HAP-1 (cell line): ENCODE data around the gene TXN.

Experiments used
- DNase-seq, 2 experiments: peaks; one replicate each; pipeline ENCODE4 v3.0.0-alpha.2; 2016 to 2020; ENCODE audit warnings: low spot score in 2 of 2
- H3K27me3 ChIP-seq: fragments of 250-450 bp; sonication (Bioruptor Pico); 2 replicates; pipeline ENCODE4 v1.5.1; 2020; ENCODE audit warnings: low read depth, mild to moderate bottlenecking, moderate library complexity
- H3K36me3 ChIP-seq: fragments of 250-450 bp; sonication (Bioruptor Pico); replicated peaks from 2 replicates; pipeline ENCODE4 v1.5.1; 2020; ENCODE audit warnings: mild to moderate bottlenecking
- H3K4me1 ChIP-seq: fragments of 250-450 bp; sonication (Bioruptor Pico); 2 replicates; pipeline ENCODE4 v1.5.1; 2020; ENCODE audit warnings: mild to moderate bottlenecking
- H3K4me3 ChIP-seq: fragments of 250-450 bp; sonication (Bioruptor Pico); 2 replicates; pipeline ENCODE4 v1.5.1; 2020; ENCODE audit warnings: mild to moderate bottlenecking, moderate library complexity
- H3K9me3 ChIP-seq: fragments of 250-450 bp; sonication (Bioruptor Pico); 2 replicates; pipeline ENCODE4 v1.5.1; 2020; ENCODE audit warnings: mild to moderate bottlenecking, moderate library complexity
- in situ Hi-C: fragments of 300-500 bp; cut with MboI; formaldehyde crosslinking; loops from 3 replicates; pipeline ENCODE4 v1.14.3; 2020; ENCODE audit warnings: low sequenced_read_pairs, inconsistent platforms, mixed read lengths

Gene TXN

DNA sequence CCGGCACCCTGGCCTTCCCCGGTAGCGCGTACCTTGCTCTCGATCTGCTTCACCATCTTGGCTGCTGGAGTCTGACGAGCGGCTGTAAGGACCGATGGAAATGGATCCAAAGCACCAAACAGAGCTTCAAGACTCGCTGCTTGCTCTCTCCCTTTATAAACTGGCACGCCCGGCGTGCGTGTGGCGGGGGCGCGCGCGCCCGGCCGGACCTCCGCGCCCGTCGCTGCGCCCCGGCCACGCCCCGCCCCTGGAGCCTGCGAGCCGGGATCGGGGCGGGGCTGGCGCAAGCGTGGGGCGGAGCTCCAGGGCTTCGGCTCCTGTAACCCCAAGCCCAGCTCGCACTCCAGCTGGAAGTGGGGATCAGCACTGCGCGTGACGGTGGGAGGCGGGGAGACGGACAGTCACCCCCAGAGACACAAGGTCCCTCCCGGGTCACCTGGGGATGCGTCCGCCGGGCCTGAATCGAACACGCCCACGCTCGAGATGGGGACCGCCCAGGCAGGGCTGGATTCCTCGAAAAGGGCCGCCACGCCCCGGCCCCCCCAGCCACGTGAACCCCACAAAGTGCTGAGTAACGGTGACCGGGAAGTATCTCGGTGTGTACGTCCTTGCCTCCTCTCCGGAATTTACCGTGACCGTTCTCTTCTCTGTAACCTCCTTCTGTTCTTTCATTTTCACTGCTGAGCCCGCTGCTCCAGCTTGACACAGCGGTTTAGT, at the start of gene TXN:
TSS of gene TXN (minus strand) at position 128 of the 717 bp plus-strand sequence. CDS start at position 56, 72 bp downstream.
- Histone ChIP-seq H3K9me3 (no peaks in the 10 kb centered on the region), H3K27me3 (no peaks in the 10 kb centered on the region), H3K36me3 (no peaks in the 10 kb centered on the region), H3K4me3 (peak within 1 kb of the TSS; percentile 84), H3K4me1 (peaks cover 17% of the 10 kb centered on the region)
- DNase-seq: peak; percentile 76 to 92
- in situ Hi-C loops: no loop called here

DNA sequence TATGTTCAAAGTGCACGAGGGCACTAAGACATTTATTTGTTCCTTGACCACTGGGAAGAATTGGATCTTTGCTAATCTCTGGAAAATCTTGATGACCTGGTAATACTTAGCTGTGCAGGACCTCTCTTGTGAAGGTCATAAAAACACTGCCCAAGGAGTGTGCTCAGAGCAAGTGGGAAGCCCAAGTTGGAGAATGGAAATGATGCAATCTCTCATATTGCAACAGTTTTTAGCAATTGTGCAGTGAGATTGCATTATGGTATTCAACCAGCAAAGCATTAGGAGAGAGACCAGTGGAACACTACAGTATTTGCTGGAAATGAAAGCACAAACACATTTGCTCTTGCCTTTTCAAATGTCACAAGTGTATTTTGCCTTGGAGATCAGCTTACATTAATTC, 46.8 kb upstream of the TXN start:
- H3K4me1 ChIP-seq: no peaks in the 10 kb centered on the region
- DNase-seq: no peak
- H3K4me3 ChIP-seq: no peak overlapping the region
- H3K27me3 ChIP-seq: no peaks in the 10 kb centered on the region
- in situ Hi-C loops: no loop called here
- no peaks in the 10 kb centered on the region for H3K9me3 ChIP-seq
- H3K36me3 ChIP-seq: no peaks in the 10 kb centered on the region

DNA sequence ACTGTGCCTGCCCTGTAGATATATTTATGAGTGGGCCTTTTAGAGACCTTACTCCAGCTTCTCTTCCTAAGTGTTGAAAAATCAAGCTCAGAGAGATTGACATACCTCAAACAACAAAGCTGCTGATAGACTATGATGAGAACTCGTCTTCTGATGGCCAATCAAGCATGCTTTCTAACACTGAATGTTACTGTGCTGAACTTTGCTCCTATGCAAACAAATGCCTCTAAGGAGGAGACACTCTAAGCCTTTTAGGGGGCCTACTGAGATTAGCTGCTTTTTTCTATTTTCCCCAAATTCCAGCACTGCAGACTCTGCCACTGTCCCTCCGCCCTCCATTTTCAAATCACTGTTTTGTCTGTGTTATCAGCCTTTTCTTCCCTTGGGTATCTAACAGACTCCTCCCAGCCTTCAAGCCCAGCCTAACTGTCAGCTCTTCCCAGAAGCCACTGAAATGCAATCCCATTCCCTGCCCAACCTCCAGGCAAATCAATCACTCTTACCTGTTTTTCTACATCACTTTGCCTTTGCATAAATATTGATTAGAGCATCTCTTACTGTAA, 41.8 kb upstream of the TXN start:
- Histone ChIP-seq H3K27me3 (no peaks in the 10 kb centered on the region), H3K36me3 (no peaks in the 10 kb centered on the region), H3K4me1 (no peaks in the 10 kb centered on the region), H3K9me3 (no peaks in the 10 kb centered on the region), H3K4me3 (no peak overlapping the region)
- DNase-seq: no peak
- in situ Hi-C loops: no loop called here

DNA sequence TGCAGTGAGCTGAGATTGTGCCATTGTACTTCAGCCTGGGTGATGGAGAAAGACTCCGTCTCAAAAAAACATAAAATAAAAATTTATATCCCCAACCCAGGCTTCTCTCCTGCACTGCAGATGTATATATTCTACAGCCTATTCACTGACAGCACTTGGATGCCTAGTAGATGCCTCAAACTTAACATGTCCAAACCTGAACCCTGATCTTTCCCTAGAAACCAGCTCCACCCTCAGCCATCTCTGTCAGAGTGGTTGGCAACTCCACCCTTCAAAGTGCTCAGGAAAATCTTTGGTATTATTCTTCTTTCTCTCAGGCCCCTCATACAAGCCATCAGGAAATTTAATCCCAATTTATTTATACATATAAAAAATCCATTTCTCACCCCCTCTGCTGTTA, 36.9 kb upstream of the TXN start:
- Histone ChIP-seq H3K4me1 (no peaks in the 10 kb centered on the region), H3K27me3 (no peaks in the 10 kb centered on the region), H3K36me3 (no peaks in the 10 kb centered on the region), H3K4me3 (no peak overlapping the region), H3K9me3 (no peaks in the 10 kb centered on the region)
- in situ Hi-C loops: no loop called here
- DNase-seq: no peak

DNA sequence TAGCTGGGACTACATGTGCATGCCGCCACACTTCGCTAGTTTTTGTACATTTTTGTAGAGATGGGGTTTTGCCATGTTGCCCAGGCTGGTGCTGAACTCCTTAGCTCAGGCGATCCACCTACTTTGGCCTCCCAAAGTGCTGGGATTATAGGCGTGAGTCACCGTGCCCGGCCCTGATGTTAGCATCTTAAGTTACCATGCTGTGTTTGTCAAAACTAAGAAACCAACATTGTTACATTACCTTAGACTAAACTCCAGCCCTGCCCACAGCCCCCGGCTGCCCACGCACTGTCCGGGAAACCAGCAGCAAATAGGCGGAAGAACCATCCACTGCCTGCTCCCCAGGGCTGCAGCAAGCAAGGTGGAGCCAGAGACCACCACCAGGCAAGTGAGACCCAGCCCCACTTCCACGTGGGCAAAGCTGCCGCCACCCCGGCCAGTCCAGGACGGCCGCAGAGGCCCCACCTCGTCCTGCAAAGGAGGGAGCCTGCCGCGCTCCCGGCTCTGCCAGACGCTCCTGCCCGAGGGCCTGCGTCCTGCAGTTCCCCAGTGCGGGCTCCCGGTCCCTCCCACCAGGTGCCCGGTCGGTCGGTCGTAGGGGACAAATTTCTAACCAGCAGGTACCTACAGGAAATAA, 35.7 kb upstream of the TXN start:
- Histone ChIP-seq H3K4me3 (no peak overlapping the region), H3K4me1 (no peaks in the 10 kb centered on the region), H3K36me3 (no peaks in the 10 kb centered on the region), H3K27me3 (no peaks in the 10 kb centered on the region), H3K9me3 (no peaks in the 10 kb centered on the region)
- in situ Hi-C loops: no loop called here
- DNase-seq: no peak

DNA sequence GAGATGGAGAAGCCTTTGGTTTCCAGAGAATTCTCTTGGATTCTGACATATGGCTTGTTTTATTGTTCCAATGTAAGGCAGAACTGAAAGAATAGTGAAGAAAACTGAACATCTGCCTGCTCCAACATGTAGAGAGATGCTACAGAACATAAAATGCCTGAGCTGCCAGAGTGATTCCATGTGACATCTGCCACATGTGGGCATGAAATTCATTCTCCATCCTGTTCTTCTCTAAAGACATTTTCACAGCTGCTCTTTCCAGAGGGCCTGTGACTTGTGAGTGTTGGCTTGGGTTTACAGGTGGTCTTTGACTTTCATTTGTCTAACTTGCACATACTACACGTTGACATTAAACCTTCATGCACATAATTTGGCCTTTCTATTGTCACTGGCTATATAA, 33.7 kb upstream of the TXN start:
- Histone ChIP-seq H3K36me3 (no peaks in the 10 kb centered on the region), H3K27me3 (no peaks in the 10 kb centered on the region), H3K4me1 (no peaks in the 10 kb centered on the region), H3K9me3 (no peaks in the 10 kb centered on the region), H3K4me3 (no peak overlapping the region)
- in situ Hi-C loops: no loop called here
- no peak for DNase-seq

DNA sequence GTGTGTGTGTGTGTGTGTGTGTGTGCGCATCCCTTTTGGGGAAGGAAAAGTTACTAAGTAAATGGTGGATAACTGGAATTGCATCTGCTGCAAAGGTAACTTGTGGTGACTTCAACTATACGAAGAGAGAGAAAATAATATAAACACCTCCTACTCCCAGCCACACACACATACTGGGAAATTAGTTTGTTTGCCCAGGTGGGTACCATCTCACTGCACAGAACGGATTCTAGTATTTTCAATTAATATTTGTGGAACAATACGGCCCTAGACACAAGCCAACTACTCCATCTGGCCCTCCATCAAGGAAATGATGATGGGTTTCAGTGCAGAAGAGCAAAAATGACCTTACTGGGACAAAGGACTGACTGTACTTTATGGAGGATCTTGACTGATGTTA, 32.2 kb upstream of the TXN start:
- Histone ChIP-seq H3K9me3 (no peaks in the 10 kb centered on the region), H3K4me3 (no peak overlapping the region), H3K36me3 (no peaks in the 10 kb centered on the region), H3K27me3 (no peaks in the 10 kb centered on the region), H3K4me1 (no peaks in the 10 kb centered on the region)
- in situ Hi-C loops: no loop called here
- DNase-seq: no peak

DNA sequence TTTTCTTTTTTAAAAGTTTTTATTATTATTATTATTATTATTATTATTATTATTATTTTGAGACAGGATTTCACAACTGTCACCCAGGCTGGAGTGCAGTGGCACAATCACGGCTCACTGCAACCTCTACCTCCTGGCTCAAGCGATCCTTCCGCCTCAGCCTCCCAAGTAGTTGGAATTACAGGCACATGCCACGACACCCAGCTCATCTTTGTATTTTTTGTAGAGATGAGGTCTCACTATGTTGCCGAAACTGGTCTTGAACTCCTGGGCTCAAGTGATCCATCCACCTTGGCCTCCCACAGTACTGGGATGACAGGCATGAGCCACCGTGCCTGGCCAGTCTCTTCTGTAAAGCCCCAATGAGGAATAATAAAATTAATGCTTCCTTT, 31.0 kb upstream of the TXN start:
- Histone ChIP-seq H3K27me3 (no peaks in the 10 kb centered on the region), H3K36me3 (no peaks in the 10 kb centered on the region), H3K4me1 (no peaks in the 10 kb centered on the region), H3K4me3 (no peak overlapping the region), H3K9me3 (no peaks in the 10 kb centered on the region)
- in situ Hi-C loops: no loop called here
- DNase-seq: no peak

DNA sequence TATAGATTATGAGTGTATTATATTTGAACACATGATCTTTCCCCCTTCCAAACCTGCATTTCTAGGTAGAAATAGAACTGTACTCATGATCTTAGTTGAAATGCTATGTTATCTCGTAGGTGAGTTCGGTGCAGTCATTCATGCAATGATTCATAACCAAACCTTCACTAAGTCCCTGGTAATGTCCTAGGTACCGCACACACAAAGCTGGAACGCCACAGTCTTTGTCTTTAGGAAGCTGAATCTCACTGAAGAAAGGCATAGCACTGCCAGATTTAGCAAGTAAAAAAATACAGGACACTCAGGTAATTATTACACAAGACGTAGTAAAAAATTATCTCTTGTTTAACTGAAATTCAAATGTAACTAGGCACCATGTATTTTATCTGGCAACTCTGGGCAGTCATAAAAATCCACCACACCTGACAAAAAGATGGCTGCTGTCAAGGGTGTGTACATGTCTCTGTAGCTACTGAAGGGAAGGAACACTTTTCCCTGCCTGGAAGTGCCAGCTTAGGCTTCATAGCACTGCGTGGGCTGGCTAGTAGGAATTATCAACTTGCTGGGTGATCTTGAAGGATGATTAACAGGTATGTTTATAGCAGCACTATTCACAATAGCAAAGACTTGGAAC, 28.0 kb upstream of the TXN start:
- no peak for DNase-seq
- Histone ChIP-seq H3K36me3 (no peaks in the 10 kb centered on the region), H3K9me3 (no peaks in the 10 kb centered on the region), H3K4me3 (no peak overlapping the region), H3K27me3 (no peaks in the 10 kb centered on the region), H3K4me1 (no peaks in the 10 kb centered on the region)
- in situ Hi-C loops: no loop called here

DNA sequence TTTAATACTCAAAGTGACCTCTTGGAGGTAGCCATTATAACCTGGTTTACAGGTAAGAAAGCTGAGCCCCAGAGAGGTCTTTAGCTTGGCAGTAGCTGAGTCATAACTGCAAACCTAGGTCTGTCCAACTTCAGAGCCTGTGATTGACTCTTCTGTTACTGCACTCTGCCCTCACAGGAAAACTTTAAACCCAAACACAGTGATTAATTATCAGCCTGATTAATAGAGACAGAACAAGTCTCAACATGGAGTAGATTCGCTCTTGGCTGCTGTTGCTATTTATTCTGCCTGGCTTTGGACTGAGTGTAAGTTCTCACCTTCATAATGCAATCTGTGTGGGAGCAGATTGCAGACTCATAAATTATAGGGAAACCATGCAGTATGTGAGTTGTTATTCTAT, 27.4 kb upstream of the TXN start:
- no peak for DNase-seq
- in situ Hi-C loops: no loop called here
- Histone ChIP-seq H3K4me1 (no peaks in the 10 kb centered on the region), H3K4me3 (no peak overlapping the region), H3K27me3 (no peaks in the 10 kb centered on the region), H3K36me3 (no peaks in the 10 kb centered on the region), H3K9me3 (no peaks in the 10 kb centered on the region)

DNA sequence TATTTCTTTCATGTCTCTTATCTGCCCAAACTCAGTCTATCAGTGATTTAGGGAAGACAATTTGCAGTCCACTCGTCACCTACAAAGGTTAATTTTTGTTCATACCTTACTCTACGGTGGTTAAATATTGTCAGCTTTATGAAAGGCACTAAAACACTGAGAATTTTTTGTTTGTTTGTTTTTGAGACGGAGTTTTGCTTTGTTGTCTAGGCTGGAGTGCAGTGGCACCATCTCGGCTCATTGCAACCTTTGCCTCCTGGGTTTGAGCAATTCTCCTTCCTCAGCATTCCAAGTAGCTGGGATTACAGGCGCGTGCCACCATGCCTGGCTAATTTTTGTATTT, 26.4 kb upstream of the TXN start:
- in situ Hi-C loops: no loop called here

DNA sequence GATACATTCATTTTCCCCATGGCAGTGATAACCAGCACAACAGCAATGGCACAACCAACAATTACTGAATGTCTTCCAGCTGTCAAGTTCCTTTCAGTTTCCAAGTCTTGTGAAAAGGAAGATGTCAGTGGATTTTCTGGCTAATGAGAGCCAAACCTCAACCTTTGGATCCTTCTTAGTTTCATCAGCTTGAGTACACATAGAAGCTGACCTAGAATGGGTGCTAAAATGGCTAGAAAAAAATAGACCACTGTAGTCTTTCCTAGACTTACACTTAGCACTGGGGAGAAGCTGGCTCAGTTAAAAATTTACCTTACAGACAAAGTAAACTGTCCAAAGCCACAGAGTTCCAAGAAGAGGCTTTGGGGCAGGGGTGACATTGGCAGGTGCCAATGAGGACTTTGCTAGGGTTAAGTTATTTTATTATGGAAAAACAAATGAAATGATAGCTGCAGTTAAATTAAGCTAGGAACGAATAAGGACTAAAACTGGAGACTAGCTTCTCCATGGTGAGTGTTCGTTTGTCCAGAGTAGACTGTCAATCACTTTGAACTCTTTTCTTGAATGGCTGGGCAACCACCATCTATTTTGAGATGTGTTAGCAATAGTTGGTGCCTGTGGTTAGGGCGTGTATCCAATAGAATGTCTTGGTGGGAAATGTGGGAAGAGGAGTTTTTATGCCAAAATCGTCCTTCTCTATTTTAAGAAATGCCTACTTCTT, 25.9 kb upstream of the TXN start:
- no peak for DNase-seq

More for the DNA sequence above, 26.4 kb upstream of the TXN start:
- H3K36me3 ChIP-seq: no peaks in the 10 kb centered on the region
- H3K9me3 ChIP-seq: no peaks in the 10 kb centered on the region
- no peaks in the 10 kb centered on the region for H3K4me1 ChIP-seq
- no peak overlapping the region for H3K4me3 ChIP-seq
- no peak for DNase-seq
- H3K27me3 ChIP-seq: no peaks in the 10 kb centered on the region

DNA sequence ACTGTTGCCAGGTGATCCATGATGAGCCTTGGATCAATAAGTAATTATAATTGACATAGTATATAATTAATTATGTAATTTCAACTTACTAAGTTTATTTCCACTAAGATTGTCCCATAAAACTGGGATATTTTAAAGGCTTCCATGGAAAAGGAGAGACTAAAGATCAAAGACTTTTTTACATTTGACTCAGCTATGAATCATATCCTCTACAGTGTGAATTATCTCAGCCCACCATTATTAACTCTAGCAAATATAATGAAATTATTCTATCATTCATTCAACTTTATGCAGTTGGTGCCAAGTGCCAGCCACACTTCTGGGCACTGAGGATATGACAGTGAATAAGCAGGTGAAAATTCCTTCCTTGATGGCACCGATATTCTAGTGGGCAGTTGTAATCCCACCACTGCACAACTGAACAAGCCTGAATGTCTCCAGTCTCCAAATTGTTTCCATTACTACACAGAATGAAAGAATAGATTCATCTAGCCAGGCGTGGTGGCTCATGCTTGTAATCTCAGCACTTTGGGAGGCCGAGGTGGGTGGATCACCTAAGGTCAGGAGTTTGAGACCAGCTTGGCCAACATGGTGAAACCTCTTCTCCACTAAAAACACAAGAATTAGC, 21.9 kb upstream of the TXN start:
- H3K27me3 ChIP-seq: no peaks in the 10 kb centered on the region
- H3K4me1 ChIP-seq: no peaks in the 10 kb centered on the region
- in situ Hi-C loops: no loop called here
- no peak overlapping the region for H3K4me3 ChIP-seq
- DNase-seq: no peak
- H3K9me3 ChIP-seq: no peaks in the 10 kb centered on the region
- no peaks in the 10 kb centered on the region for H3K36me3 ChIP-seq

More for the DNA sequence above, 25.9 kb upstream of the TXN start:
- H3K4me1 ChIP-seq: no peaks in the 10 kb centered on the region
- no peaks in the 10 kb centered on the region for H3K36me3 ChIP-seq
- H3K27me3 ChIP-seq: no peaks in the 10 kb centered on the region
- in situ Hi-C loops: no loop called here
- no peaks in the 10 kb centered on the region for H3K9me3 ChIP-seq
- H3K4me3 ChIP-seq: no peak overlapping the region
